ENCODE data around the gene PSMA2. TPM values are rescaled to one million over a fixed set of nuclear protein-coding genes. Genes with fewer than 3 reads are reported as not detected.

Gene PSMA2
- 117 and 169 TPM in 2 replicates for total RNA-seq

GRCh38 chr7:42931834-42932651, at the start of gene PSMA2, which contains the start of gene MRPL32:
Gene PSMA2, minus strand, starts transcription at chr7:42932174. Its CDS starts 16 bp downstream, at chr7:42932158.
Gene MRPL32, plus strand, starts transcription at chr7:42932376. Its CDS starts 11 bp downstream, at chr7:42932387.

GRCh38 chr7:42911454-42912447, 20.2 kb downstream of the PSMA2 start, which contains the start of gene C7orf25:
Gene C7orf25, minus strand, starts transcription at chr7:42912070. Its CDS starts 1,170 bp downstream, at chr7:42910900.

Other genes with a start within 250 kb of the PSMA2 start
- 4.8 and 8.4 TPM in 2 replicates for gene C7orf25, start 20.1 kb downstream of the PSMA2 start, total RNA-seq
- gene MRPL32, start 202 bp upstream of the PSMA2 start, total RNA-seq = 51.0 and 79.8 TPM in 2 replicates
- gene HECW1, start 180.5 kb upstream of the PSMA2 start, total RNA-seq = 0.04 TPM in 1 of 2 replicates, not detected in the other

All from hair follicular keratinocyte (primary cell).